Islet of Langerhans (tissue), 1 donor: ENCODE measurements around the gene DOK1.

ENCODE experiments used
- FAIRE-seq: peaks from one replicate; lab custom pipeline; 2011; peaks lifted over from hg19 to GRCh38; lab: Jason Lieb, UNC

The DOK1 gene

GRCh38 chr2:74525717-74526648 is 28.5 kb upstream of the DOK1 start, which contains the start of gene DQX1:
Gene DQX1, minus strand, starts transcription at chr2:74526231. Its CDS starts 502 bp downstream, at chr2:74525729.
- no peak for FAIRE-seq

- no peak for FAIRE-seq
Observed at GRCh38 chr2:74526649-74527230, 27.8 kb upstream of the DOK1 start.

GRCh38 chr2:74527741-74528140 is 26.8 kb upstream of the DOK1 start:
- no peak for FAIRE-seq

GRCh38 chr2:74528600-74529356 is 25.7 kb upstream of the DOK1 start:
- FAIRE-seq, result no peak

GRCh38 chr2:74529357-74530238 is 24.9 kb upstream of the DOK1 start, which contains the start of the genes AUP1 and HTRA2:
Gene AUP1, minus strand, starts transcription at chr2:74529706. Its CDS starts 77 bp downstream, at chr2:74529629.
Gene HTRA2, plus strand, starts transcription at chr2:74529933. Its CDS starts 74 bp downstream, at chr2:74530007.
- FAIRE-seq, result no peak

- no peak for FAIRE-seq
Observed at GRCh38 chr2:74530239-74531187, 24.0 kb upstream of the DOK1 start.

GRCh38 chr2:74531666-74532065 is 22.9 kb upstream of the DOK1 start:
- no peak for FAIRE-seq

GRCh38 chr2:74532222-74532621 is 22.3 kb upstream of the DOK1 start:
- no peak for FAIRE-seq

- FAIRE-seq, result no peak
Observed at GRCh38 chr2:74533464-74533863, 21.1 kb upstream of the DOK1 start.

GRCh38 chr2:74534411-74534810 is 20.1 kb upstream of the DOK1 start:
- no peak for FAIRE-seq

- FAIRE-seq, result no peak
Observed at GRCh38 chr2:74535440-74535965, 19.0 kb upstream of the DOK1 start.

GRCh38 chr2:74536166-74536950 is 18.2 kb upstream of the DOK1 start:
- no peak for FAIRE-seq

- FAIRE-seq, result no peak
Observed at GRCh38 chr2:74537140-74537539, 17.4 kb upstream of the DOK1 start.

- no peak for FAIRE-seq
Observed at GRCh38 chr2:74538881-74539339, 15.6 kb upstream of the DOK1 start.

- FAIRE-seq, result no peak
Observed at GRCh38 chr2:74540291-74540690, 14.2 kb upstream of the DOK1 start.

- no peak for FAIRE-seq
Observed at GRCh38 chr2:74542978-74543377, 11.5 kb upstream of the DOK1 start.

GRCh38 chr2:74544634-74545033 is 9.9 kb upstream of the DOK1 start:
- FAIRE-seq, result no peak

GRCh38 chr2:74546004-74546403 is 8.5 kb upstream of the DOK1 start:
- FAIRE-seq, result no peak

GRCh38 chr2:74548285-74548899 is 6.1 kb upstream of the DOK1 start:
- no peak for FAIRE-seq
